Activated CD8-positive, alpha-beta T cell treated with anti-CD3 and anti-CD28 coated beads, Interleukin-2, amount 10 ng/mL, durations not matched to agents 7 days and 5 days (primary cell): ENCODE results near the gene TNRC6C. TPM values are rescaled to one million over a fixed set of nuclear protein-coding genes. Genes with fewer than 3 reads are reported as not detected.

Experiments
- ATAC-seq: fragments of 150-1000 bp; cut with Tn5 transposase; one replicate; pipeline ENCODE4 v1.10.0; 2021; ENCODE audit warnings: moderate library complexity
- CTCF ChIA-PET: fragments of 350-600 bp; sonication (Branson Sonifier 250); formaldehyde crosslinking; loops from one replicate; lab custom pipeline; 2021; ENCODE audit warnings: antibody characterized with exemption; lab: Charles Lee
- POLR2A ChIA-PET: fragments of 350-600 bp; sonication (Branson Sonifier 250); formaldehyde crosslinking; loops from one replicate; lab custom pipeline; 2021; ENCODE audit warnings: antibody characterized with exemption; lab: Charles Lee
- DNase-seq: peaks from one replicate; pipeline ENCODE4 v3.0.0-alpha.2; 2020
- H3K27ac Mint-ChIP-seq: one replicate; pipeline ENCODE4 v1.8.0; 2021; ENCODE audit warnings: mild to moderate bottlenecking, mixed read lengths
- H3K27me3 Mint-ChIP-seq: one replicate; pipeline ENCODE4 v1.8.0; 2021; ENCODE audit warnings: low read depth, mixed read lengths
- H3K36me3 Mint-ChIP-seq: one replicate; pipeline ENCODE4 v1.8.0; 2021; ENCODE audit warnings: low read depth, mixed read lengths
- H3K4me1 Mint-ChIP-seq: one replicate; pipeline ENCODE4 v1.8.0; 2021; ENCODE audit warnings: low read depth, mixed read lengths
- H3K4me3 Mint-ChIP-seq: one replicate; pipeline ENCODE4 v1.8.0; 2021; ENCODE audit warnings: mild to moderate bottlenecking, mixed read lengths
- H3K9me3 Mint-ChIP-seq: one replicate; pipeline ENCODE4 v1.8.0; 2022; ENCODE audit warnings: mixed read lengths; ENCODE audit not compliant: insufficient read depth
- total RNA-seq, 2 experiments: library from RNA; stranded (reverse); gene quantifications; one replicate each; pipeline ENCODE4 v1.2.3, GENCODE V29; 2021

TNRC6C gene
- total RNA-seq, 2 experiments from 2014 or later: 33.3 to 36.2 TPM

GRCh38 chr17:78002166-78002565, 43.7 kb downstream of the TNRC6C start:
- no peaks in the 10 kb centered on the region for H3K9me3 Mint-ChIP-seq
- H3K36me3 Mint-ChIP-seq: peaks cover 11% of the 10 kb centered on the region
- no peak for DNase-seq
- no peak for ATAC-seq
- peaks cover 4% of the 10 kb centered on the region for H3K4me1 Mint-ChIP-seq
- no peak overlapping the region for H3K27ac Mint-ChIP-seq
- ChIA-PET CTCF (interaction anchor here (0.7 to 3.5 kb wide), 4 partner anchors 11 to 460 kb away, joined by 3 to 36 read pairs (median 6); no protein-coding TSS in a partner anchor), POLR2A (interaction anchor here (0.9 to 1.3 kb wide), 2 partner anchors 9 to 44 kb away, joined by 3 to 4 read pairs; partner anchors contain the start of gene TNRC6C)
- H3K27me3 Mint-ChIP-seq: no peaks in the 10 kb centered on the region
- no peak overlapping the region for H3K4me3 Mint-ChIP-seq

DNA sequence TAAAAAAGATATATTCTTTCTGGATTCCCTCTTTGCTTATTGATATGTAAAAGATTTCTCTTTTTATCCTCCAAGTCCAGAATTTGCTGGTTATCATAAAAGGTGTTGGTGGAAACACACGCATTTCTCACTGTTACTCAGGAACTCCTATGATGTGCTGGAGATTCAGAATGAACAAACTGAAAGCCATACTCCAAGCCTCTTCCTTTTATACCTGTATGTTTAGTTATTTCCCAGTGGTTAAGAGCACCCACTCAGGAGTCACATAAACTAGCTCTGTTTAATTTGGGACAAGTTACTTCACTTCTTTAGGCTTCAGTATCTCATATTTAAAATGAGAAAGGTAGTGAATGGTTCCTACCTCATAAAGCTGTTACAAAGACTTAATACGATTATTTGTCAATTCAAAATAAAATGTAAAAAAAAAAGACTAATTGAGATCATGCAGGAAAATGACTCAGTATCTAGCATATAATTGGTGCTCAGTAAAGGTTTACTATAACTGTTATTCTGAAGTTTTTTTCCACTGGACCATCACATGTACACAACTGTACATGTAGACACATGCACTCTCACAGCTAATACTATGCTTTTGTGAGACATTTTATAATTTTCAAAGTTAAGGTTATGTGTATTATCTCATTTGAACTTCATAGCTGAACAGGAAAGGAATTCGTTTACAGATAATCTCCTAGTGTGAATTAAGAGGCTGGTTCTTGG, 47.1 kb downstream of the TNRC6C start:
- H3K4me3 Mint-ChIP-seq: no peak overlapping the region
- peaks cover 10% of the 10 kb centered on the region for H3K36me3 Mint-ChIP-seq
- DNase-seq: no peak
- H3K4me1 Mint-ChIP-seq: peaks cover 5% of the 10 kb centered on the region
- ATAC-seq: no peak
- CTCF ChIA-PET: interaction anchor here (1.1 to 1.9 kb wide), 4 partner anchors 9 to 463 kb away, joined by 4 to 5 read pairs (median 4); partner anchors contain the start of gene TNRC6C
- no peaks in the 10 kb centered on the region for H3K27me3 Mint-ChIP-seq
- no peaks in the 10 kb centered on the region for H3K9me3 Mint-ChIP-seq
- POLR2A ChIA-PET: interaction anchor here (0.6 to 1.2 kb wide), 2 partner anchors 23 to 47 kb away, joined by 3 read pairs; partner anchors contain the start of gene TNRC6C
- no peak overlapping the region for H3K27ac Mint-ChIP-seq

DNA sequence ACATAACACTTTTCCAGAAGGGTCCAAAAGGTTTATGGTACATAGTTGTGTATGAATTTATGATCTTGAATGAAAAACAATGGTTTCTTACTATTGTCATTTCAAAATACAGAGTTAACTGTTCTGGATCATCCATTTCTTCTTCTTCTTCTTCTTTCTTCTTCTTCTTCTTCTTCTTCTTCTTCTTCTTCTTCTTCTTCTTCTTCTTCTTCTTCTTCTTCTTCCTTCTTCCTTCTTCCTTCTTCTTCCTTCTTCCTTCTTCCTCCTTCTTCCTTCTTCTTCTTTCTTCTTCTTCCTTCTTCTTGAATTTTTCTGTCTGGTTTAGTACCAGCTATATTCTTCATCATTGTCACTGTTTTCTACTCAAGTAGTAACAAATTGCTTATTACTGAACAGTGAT, 47.8 kb downstream of the TNRC6C start:
- ATAC-seq (no peak), DNase-seq (no peak)
- ChIA-PET POLR2A (interaction anchor here (0.6 to 1.2 kb wide), 3 partner anchors 24 to 512 kb away, joined by 3 to 4 read pairs (median 3); partner anchors contain the start of gene TNRC6C), CTCF (interaction anchor here (0.7 to 1.9 kb wide), 4 partner anchors 8 to 464 kb away, joined by 3 to 5 read pairs (median 4); no protein-coding TSS in a partner anchor)
- Mint-ChIP-seq H3K4me3 (no peak overlapping the region), H3K4me1 (peaks cover 11% of the 10 kb centered on the region), H3K36me3 (peaks cover 11% of the 10 kb centered on the region), H3K9me3 (no peaks in the 10 kb centered on the region), H3K27ac (no peak overlapping the region), H3K27me3 (no peaks in the 10 kb centered on the region)

GRCh38 chr17:78007647-78008046, 49.1 kb downstream of the TNRC6C start:
- no peak for DNase-seq
- no peaks in the 10 kb centered on the region for H3K27me3 Mint-ChIP-seq
- H3K27ac Mint-ChIP-seq: no peak overlapping the region
- CTCF ChIA-PET: interaction anchor here (1.6 kb wide), 1 partner anchor 11 kb away, joined by 5 read pairs; no protein-coding TSS in a partner anchor
- H3K4me1 Mint-ChIP-seq: peaks cover 13% of the 10 kb centered on the region
- H3K9me3 Mint-ChIP-seq: no peaks in the 10 kb centered on the region
- H3K36me3 Mint-ChIP-seq: peaks cover 11% of the 10 kb centered on the region
- no peak for ATAC-seq
- H3K4me3 Mint-ChIP-seq: no peak overlapping the region
- POLR2A ChIA-PET: no interaction called here

GRCh38 chr17:78010759-78011158, 52.3 kb downstream of the TNRC6C start:
- H3K9me3 Mint-ChIP-seq: no peaks in the 10 kb centered on the region
- H3K27me3 Mint-ChIP-seq: no peaks in the 10 kb centered on the region
- POLR2A ChIA-PET: interaction anchor here (1.0 kb wide), 1 partner anchor 8 kb away, joined by 3 read pairs; no protein-coding TSS in a partner anchor
- H3K27ac Mint-ChIP-seq: no peak overlapping the region
- ATAC-seq: no peak
- peak; percentile 41 for DNase-seq
- H3K36me3 Mint-ChIP-seq: peaks cover 7% of the 10 kb centered on the region
- CTCF ChIA-PET: interaction anchor here (0.7 to 6.8 kb wide), 5 partner anchors 7 to 467 kb away, joined by 3 to 67 read pairs (median 16); no protein-coding TSS in a partner anchor
- H3K4me1 Mint-ChIP-seq: peaks cover 16% of the 10 kb centered on the region
- H3K4me3 Mint-ChIP-seq: peak overlapping the region; percentile 9

DNA sequence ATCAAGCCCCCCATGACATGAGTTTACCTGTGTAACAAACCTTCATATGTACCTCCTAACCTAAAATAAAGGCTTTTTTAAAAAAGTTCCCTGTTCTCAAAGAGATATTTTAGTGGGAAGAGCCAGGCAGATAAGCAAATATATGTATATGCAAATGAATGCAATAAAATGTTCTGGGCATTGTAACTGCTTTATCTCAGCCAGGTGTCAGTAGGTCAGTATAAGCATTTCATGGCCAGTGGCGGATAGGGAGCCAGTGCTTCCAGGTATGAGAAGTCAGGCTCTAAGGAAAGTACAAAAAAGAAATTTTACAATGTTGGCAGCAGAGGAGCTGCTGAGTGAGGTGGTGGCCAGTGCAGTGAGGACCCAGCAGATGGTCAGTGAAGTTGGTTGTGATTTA, 53.9 kb downstream of the TNRC6C start:
- ChIA-PET POLR2A (interaction anchor here (2.1 kb wide), 1 partner anchor 55 kb away, joined by 8 read pairs; the partner anchor contains the start of gene TNRC6C), CTCF (interaction anchor here (0.9 to 6.8 kb wide), 19 partner anchors 8 to 687 kb away, joined by 3 to 67 read pairs (median 8); partner anchors contain the start of gene TNRC6C)
- ATAC-seq: no peak
- DNase-seq: no peak
- Mint-ChIP-seq H3K27me3 (no peaks in the 10 kb centered on the region), H3K4me1 (peaks cover 16% of the 10 kb centered on the region), H3K9me3 (no peaks in the 10 kb centered on the region), H3K36me3 (peaks cover 6% of the 10 kb centered on the region), H3K27ac (no peak overlapping the region), H3K4me3 (no peak overlapping the region)

GRCh38 chr17:78013683-78014467, 55.4 kb downstream of the TNRC6C start:
- ChIA-PET CTCF (interaction anchor here (0.6 to 6.8 kb wide), 64 partner anchors 8 to 926 kb away, joined by 3 to 67 read pairs (median 5); partner anchors contain the start of gene TNRC6C), POLR2A (interaction anchor here (0.7 to 2.1 kb wide), 5 partner anchors 56 to 732 kb away, joined by 3 to 8 read pairs (median 4); partner anchors contain the start of gene TNRC6C)
- Mint-ChIP-seq H3K4me3 (no peak overlapping the region), H3K4me1 (peaks cover 17% of the 10 kb centered on the region), H3K36me3 (peaks cover 6% of the 10 kb centered on the region), H3K9me3 (no peaks in the 10 kb centered on the region), H3K27me3 (no peaks in the 10 kb centered on the region), H3K27ac (no peak overlapping the region)
- ATAC-seq (peak; percentile 65), DNase-seq (peak; percentile 74)

- no peak for ATAC-seq
- no peak overlapping the region for H3K27ac Mint-ChIP-seq
- POLR2A ChIA-PET: interaction anchor here (1.1 to 2.1 kb wide), 3 partner anchors 57 to 370 kb away, joined by 4 to 8 read pairs (median 4); partner anchors contain the start of gene TNRC6C
These were observed 56.1 kb downstream of the TNRC6C start for GRCh38 chr17:78014646-78015045.

GRCh38 chr17:78016852-78017251, 58.3 kb downstream of the TNRC6C start:
- no peak overlapping the region for H3K27ac Mint-ChIP-seq
- H3K4me3 Mint-ChIP-seq: no peak overlapping the region
- peaks cover 26% of the 10 kb centered on the region for H3K4me1 Mint-ChIP-seq
- peaks cover 6% of the 10 kb centered on the region for H3K36me3 Mint-ChIP-seq
- no peaks in the 10 kb centered on the region for H3K27me3 Mint-ChIP-seq
- ATAC-seq: no peak
- POLR2A ChIA-PET: no interaction called here
- no peaks in the 10 kb centered on the region for H3K9me3 Mint-ChIP-seq
- CTCF ChIA-PET: interaction anchor here (0.6 to 6.8 kb wide), 5 partner anchors 9 to 473 kb away, joined by 3 to 67 read pairs (median 3); no protein-coding TSS in a partner anchor
- no peak for DNase-seq

More at GRCh38 chr17:78014646-78015045, 56.1 kb downstream of the TNRC6C start:
- DNase-seq: no peak
- Mint-ChIP-seq H3K4me1 (peaks cover 24% of the 10 kb centered on the region), H3K4me3 (no peak overlapping the region), H3K36me3 (peaks cover 6% of the 10 kb centered on the region), H3K27me3 (no peaks in the 10 kb centered on the region), H3K9me3 (no peaks in the 10 kb centered on the region)
- CTCF ChIA-PET: interaction anchor here (0.7 to 6.8 kb wide), 44 partner anchors 8 to 614 kb away, joined by 3 to 67 read pairs (median 5); partner anchors contain the start of gene TNRC6C

GRCh38 chr17:78019367-78019975, 61.0 kb downstream of the TNRC6C start:
- Mint-ChIP-seq H3K4me1 (peaks cover 23% of the 10 kb centered on the region), H3K4me3 (no peak overlapping the region), H3K9me3 (no peaks in the 10 kb centered on the region), H3K27ac (no peak overlapping the region), H3K36me3 (peaks cover 4% of the 10 kb centered on the region), H3K27me3 (no peaks in the 10 kb centered on the region)
- DNase-seq (no peak), ATAC-seq (no peak)
- CTCF ChIA-PET: interaction anchor here (0.7 to 3.7 kb wide), 49 partner anchors 9 to 553 kb away, joined by 3 to 36 read pairs (median 4); partner anchors contain the start of gene TK1
- POLR2A ChIA-PET: interaction anchor here (2.0 kb wide), 1 partner anchor 61 kb away, joined by 5 read pairs; the partner anchor contains the start of gene TNRC6C
